GM19455 (cell line): ENCODE data around the gene MRPS30.
"Not testable (repeated sequence)": the region's sequence is repeated elsewhere in the genome, so short reads cannot be mapped to it uniquely, and the experiment has no call there.

Experiments used
- ATAC-seq: cut with Tn5 transposase; IDR thresholded peaks from one replicate; pipeline ENCODE4 v1.9.1; 2021; ENCODE audit not compliant: unreplicated experiment

Gene MRPS30

DNA sequence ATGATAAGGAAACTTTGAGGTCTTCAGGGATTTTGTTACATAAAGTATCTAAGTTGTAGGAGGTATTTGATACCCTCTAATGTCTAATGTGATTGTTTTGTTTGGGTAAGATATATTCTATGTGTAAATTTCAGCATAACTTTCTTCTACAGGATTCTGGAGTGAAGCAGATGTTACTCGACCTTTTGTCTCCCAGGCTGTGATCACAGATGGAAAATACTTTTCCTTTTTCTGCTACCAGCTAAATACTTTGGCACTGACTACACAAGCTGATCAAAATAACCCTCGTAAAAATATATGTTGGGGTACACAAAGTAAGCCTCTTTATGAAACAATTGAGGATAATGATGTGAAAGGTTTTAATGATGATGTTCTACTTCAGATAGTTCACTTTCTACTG lies 6.0 kb downstream of the MRPS30 start:
- ATAC-seq = no peak

- no peak for ATAC-seq
These were observed 12.4 kb downstream of the MRPS30 start for GRCh38 chr5:44821164-44821563.

DNA sequence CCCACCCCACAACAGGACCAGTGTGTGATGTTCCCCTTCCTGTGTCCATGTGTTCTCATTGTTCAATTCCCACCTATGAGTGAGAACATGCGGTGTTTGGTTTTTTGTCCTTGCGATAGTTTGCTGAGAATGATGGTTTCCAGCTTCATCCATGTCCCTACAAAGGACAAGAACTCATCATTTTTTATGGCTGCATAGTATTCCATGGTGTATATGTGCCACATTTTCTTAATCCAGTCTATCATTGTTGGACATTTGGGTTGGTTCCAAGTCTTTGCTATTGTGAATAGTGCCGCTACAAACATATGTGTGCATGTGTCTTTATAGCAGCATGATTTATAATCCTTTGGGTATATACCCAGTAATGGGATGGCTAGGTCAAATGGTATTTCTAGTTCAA lies 15.9 kb downstream of the MRPS30 start:
- not testable (repeated sequence) for ATAC-seq

DNA sequence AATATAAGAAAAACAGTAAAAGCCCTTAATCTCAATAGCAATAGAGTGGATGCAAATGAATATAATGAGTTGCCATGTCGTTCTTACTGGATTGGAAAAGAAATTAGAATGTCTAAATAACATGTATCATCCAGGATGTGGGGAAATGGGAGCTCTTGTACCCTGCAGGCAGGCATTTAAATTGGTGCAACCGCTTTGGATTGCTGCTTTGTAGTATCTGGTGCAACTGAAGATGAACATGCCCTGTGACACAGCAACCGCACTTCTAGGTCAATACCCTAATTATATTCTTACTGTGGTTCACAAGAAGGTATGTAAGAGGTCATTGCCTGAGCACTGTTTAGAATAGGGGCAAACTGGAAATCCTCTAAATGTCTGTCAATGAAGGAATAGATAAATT lies 18.9 kb downstream of the MRPS30 start:
- no peak for ATAC-seq

- no peak for ATAC-seq
These were observed 20.0 kb downstream of the MRPS30 start for GRCh38 chr5:44828719-44829118.

GRCh38 chr5:44830951-44831350 lies 22.2 kb downstream of the MRPS30 start:
- no peak for ATAC-seq

GRCh38 chr5:44833249-44833648 lies 24.5 kb downstream of the MRPS30 start:
- ATAC-seq = no peak

DNA sequence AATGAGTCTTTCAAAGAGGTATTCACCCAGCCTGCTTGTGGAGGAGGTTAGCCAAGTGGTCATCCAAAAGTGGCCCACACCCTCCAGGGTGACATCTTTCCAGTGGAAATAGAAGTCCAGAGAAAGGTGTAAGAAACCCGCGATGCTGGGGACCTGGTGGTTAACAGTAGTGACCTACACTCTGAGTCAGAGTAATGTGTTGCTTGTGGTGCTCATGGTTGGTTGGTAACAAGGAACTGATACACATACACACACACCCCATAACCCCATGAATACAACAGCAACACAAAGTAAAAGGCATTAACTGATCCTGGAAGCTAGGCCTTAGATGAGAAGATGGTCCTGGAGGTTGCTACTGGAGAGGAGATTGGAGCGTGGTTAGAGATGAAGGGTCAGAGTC lies 26.9 kb downstream of the MRPS30 start:
- no peak for ATAC-seq

DNA sequence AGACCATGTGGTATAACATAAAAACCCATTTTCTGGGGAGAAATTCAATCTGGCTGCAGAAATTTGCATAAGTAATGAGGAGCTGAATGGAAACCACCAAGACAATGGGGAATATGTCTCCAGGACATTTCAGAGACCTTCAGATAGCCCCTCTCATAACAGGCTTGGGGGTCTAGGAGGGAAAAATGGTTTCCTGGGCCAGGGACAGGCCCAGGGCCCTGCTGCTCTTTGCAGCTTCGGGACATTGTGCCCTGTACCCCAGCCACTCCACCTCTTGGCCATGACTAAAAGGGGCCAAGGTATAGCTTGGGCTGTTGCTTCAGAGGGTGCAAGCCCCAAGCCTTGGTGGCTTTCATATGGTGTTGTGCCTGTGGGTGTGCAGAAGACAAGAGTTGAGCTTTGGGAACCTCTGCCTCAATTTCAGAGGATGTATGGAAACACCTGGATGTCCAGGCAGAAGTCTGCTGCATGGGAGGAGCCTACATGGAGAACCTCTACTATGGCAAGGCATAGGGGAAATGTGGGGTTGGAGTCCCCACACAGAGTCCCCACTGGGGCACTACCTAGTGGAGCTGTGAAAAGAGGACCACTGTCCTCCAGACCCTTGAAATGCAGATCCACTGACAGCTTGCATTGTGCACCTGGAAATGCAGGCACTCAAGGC lies 30.4 kb downstream of the MRPS30 start:
- ATAC-seq = no peak

GRCh38 chr5:44842496-44843282 lies 33.9 kb downstream of the MRPS30 start:
- ATAC-seq = no peak

DNA sequence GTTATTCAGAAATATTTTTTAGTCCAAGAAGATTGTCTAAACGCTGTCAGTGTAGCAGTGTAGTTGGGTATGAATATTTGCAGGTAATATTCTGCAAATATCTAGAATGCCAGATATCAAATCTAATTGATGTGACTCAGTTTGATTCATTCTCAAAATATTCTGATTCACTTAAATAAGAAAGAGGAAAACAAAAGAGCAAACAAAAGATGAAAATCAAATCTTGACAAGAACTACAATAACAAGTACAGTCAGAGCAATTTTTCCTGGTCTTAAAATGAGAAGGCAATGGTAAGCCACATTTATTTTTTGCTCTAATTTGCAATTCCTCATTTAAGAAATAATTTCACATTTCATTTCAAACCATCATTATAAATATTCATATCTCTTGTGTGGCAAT lies 36.0 kb downstream of the MRPS30 start:
- no peak for ATAC-seq

GRCh38 chr5:44845777-44846176 lies 37.0 kb downstream of the MRPS30 start:
- no peak for ATAC-seq

DNA sequence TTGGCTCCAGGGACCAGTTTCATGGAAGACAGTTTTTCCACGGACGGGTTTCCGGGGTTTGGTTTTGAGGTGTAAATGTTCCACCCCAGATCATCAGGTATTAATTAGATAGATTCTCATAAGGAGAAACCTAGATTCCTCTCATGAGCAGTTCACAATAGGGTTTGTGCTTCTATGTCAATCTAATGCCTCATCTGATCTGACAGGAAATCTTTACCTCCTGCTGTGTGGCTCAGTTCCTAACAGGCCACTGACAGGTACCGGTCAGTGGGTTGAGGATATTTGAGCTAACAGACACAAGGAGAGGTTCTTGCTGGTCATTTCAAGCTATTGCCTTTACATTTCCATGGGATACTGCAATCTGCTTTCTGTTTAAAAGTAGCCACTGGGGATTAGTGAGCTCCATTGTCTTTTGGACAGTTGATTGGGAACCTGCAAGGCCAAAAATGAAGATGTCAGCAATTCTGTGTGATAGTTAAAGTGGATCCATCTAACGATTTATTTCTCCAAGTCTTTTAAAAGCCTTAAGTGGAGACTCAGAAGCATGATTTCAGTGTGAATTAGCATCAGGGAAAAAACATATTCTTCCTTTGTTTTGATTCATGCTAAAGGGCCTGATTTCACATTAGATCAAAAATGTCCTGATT lies 38.6 kb downstream of the MRPS30 start:
- ATAC-seq = no peak

GRCh38 chr5:44860267-44860666 lies 51.5 kb downstream of the MRPS30 start:
- ATAC-seq = no peak

- ATAC-seq = no peak
These were observed 54.1 kb downstream of the MRPS30 start for GRCh38 chr5:44862808-44863207.
